Adrenal gland (tissue), 5 donors: ENCODE results near the gene GALNTL6.

ENCODE experiments used
- POLR2A ChIP-seq, 2 donors: fragments of 450-650 bp; IDR thresholded peaks; one replicate each; pipeline ENCODE4 v1.6.1; 2017; ENCODE audit warnings: antibody characterized with exemption in 2 of 2, mild to moderate bottlenecking in 2 of 2, moderate library complexity in 1 of 2
- TF ChIP-seq, protein P1 (sequence below), 6 experiments: fragments of 450-650 bp in 4 of 6; fragments of 200-600 bp in 2 of 6; sonication (generic) in 1 of 6; IDR thresholded peaks; 1 replicate in 5 of 6; 2 replicates in 1 of 6; pipeline versions ENCODE4 v1.5.1 to v1.8.0; 2016 to 2021; ENCODE audit warnings: antibody characterized with exemption in 6 of 6, mild to moderate bottlenecking in 2 of 6, moderate library complexity in 1 of 6
- donor health status: DM: no; HTN: no; CAD: no.

DNA sequence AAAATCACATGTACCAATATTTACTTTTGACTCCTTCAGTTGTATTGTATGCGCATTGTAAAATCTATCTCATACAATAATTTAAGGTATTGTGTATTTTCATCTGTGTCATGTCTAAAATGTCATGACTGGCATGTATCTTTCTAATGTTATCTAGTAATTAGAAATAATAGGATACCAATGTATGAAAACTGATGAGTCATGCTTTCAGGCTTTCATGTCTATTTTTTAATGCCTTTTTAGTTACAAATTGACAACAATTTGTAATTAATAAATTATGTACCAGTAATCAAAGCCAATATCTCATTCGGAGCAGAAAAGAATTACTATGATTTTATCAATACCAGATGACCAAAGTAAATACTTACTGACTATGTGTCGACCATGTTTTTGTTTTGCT is 107.7 kb downstream of the GALNTL6 start:
- TF ChIP-seq, protein P1, sequence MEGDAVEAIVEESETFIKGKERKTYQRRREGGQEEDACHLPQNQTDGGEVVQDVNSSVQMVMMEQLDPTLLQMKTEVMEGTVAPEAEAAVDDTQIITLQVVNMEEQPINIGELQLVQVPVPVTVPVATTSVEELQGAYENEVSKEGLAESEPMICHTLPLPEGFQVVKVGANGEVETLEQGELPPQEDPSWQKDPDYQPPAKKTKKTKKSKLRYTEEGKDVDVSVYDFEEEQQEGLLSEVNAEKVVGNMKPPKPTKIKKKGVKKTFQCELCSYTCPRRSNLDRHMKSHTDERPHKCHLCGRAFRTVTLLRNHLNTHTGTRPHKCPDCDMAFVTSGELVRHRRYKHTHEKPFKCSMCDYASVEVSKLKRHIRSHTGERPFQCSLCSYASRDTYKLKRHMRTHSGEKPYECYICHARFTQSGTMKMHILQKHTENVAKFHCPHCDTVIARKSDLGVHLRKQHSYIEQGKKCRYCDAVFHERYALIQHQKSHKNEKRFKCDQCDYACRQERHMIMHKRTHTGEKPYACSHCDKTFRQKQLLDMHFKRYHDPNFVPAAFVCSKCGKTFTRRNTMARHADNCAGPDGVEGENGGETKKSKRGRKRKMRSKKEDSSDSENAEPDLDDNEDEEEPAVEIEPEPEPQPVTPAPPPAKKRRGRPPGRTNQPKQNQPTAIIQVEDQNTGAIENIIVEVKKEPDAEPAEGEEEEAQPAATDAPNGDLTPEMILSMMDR (IDR thresholded peaks at IDR 0.05) = no peak
- no peak for TF ChIP-seq POLR2A (IDR thresholded peaks at IDR 0.05)
